ENCODE data around the gene POLDIP3. TPM values are rescaled to one million over a fixed set of nuclear protein-coding genes. Genes with fewer than 3 reads are reported as not detected.

The POLDIP3 gene
- total and polyA plus RNA-seq, 2 donors (not counting 3 experiments of a cell fraction or from before 2014, with no cell fraction given), result 29.3 to 60.4 TPM

DNA sequence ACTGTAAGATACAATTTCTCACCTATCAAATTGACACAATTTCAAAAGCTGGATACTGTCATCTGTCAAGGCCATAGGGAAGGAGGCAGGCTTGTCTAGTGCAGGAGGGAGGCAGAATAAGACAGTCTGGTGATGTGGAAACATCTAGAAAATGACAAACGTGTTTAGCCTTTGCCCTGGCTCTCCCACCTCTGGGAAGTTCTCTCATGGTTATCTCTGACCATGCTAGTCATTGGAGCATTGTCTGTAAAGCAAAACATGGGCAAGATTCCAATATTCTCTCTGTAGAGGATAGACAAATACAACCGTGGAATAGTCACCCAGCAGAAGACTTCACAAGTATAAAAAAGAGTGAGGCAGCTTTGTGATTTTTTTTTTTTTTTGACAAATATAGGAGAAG lies 70.0 kb downstream of the POLDIP3 start:
- FAIRE-seq (peak; percentile 42), DNase-seq (ENCODE audit: low read depth, low spot score) (peak; percentile 61)
- ChIA-PET POLR2A (no interaction called here), CTCF (interaction anchor here (1.3 kb wide), 1 partner anchor 16 kb away, joined by 6 read pairs; no protein-coding TSS in a partner anchor)
- TF ChIP-seq EZH2 (IDR thresholded peaks at IDR 0.05; ENCODE audit: borderline replicate concordance, low read depth, low read length, severe bottlenecking), result no peak
- TF ChIP-seq JUN (IDR thresholded peaks at IDR 0.05; ENCODE audit: borderline replicate concordance, insufficient read depth, insufficient read length, low read depth), result no peak
- TF ChIP-seq GATA2 (IDR thresholded peaks at IDR 0.05; ENCODE audit: insufficient read depth, insufficient read length, low read depth, low read length), result no peak
- no peak for TF ChIP-seq MYC (IDR thresholded peaks at IDR 0.05; ENCODE audit: low read depth, low read length)
- no peak for TF ChIP-seq CTCF (IDR thresholded peaks at IDR 0.05; ENCODE audit: extremely low read depth in 1 of 2, insufficient read depth in 1 of 2, low read depth in 1 of 2, low read length in 2 of 2)
- TF ChIP-seq, protein P1, sequence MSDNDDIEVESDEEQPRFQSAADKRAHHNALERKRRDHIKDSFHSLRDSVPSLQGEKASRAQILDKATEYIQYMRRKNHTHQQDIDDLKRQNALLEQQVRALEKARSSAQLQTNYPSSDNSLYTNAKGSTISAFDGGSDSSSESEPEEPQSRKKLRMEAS (IDR thresholded peaks at IDR 0.05; ENCODE audit: insufficient read depth, insufficient read length), result no peak
- TF ChIP-seq POLR2A (IDR thresholded peaks at IDR 0.05; ENCODE audit: low read depth, low read length), result no peak
- TF ChIP-seq FOS (IDR thresholded peaks at IDR 0.05; ENCODE audit: borderline replicate concordance, insufficient read depth, low read length), result no peak
- TF ChIP-seq POLR2AphosphoS5 (IDR thresholded peaks at IDR 0.05; ENCODE audit: insufficient read depth, low read depth, low read length), result no peak
- Histone ChIP-seq H4K20me1 (replicated peaks; ENCODE audit: control insufficient read depth, extremely low read depth, insufficient read depth, low read length) (no peaks in the 10 kb centered on the region), H3K27me3 (ENCODE audit: control insufficient read depth in 2 of 2, insufficient read depth in 2 of 2, low read length in 2 of 2) (peaks cover 0 to 9% of the 10 kb centered on the region in 2 experiments), H2AFZ (ENCODE audit: low read depth, low read length) (no peak overlapping the region), H3K27ac (ENCODE audit: insufficient read depth, low read depth, low read length) (no peak overlapping the region), H3K4me1 (ENCODE audit: control insufficient read depth, extremely low read depth, insufficient read depth, low read length) (no peaks in the 10 kb centered on the region), H3K9me1 (replicated peaks; ENCODE audit: control insufficient read depth, extremely low read depth, insufficient read depth, low read length) (no peaks in the 10 kb centered on the region), H3K4me2 (ENCODE audit: insufficient read depth, low read length) (no peak overlapping the region), H3K36me3 (ENCODE audit: control insufficient read depth in 2 of 2, extremely low read depth in 1 of 2, insufficient read depth in 2 of 2, low read length in 2 of 2) (no peaks in the 10 kb centered on the region), H3K4me3 (replicated peaks in 1 of 3; ENCODE audit: insufficient read depth in 1 of 3, low read depth in 1 of 3, low read length in 3 of 3) (no peak overlapping the region), H3K9me3 (replicated peaks; ENCODE audit: control insufficient read depth, insufficient read depth, low read length) (no peaks in the 10 kb centered on the region), H3K9ac (replicated peaks; ENCODE audit: extremely low read depth, insufficient read depth, low read length) (no peak overlapping the region), H3K79me2 (ENCODE audit: control insufficient read depth, insufficient read depth, low read length) (no peaks in the 10 kb centered on the region)
- dilution Hi-C loops (cut with MboI; ENCODE audit: extremely low pct_ligation_motif_present, low sequenced_read_pairs) (no loop called here), intact Hi-C loops (cut with micrococcal nuclease) (no loop called here)
- BruUV-seq (replicated peaks), result no TSS peak
